Ishikawa (cell line): ENCODE measurements around the gene CPEB3.

Experiments
- CREB1 ChIP-seq: IDR thresholded peaks from 2 replicates; pipeline ENCODE4 v1.6.1; 2012; ENCODE audit warnings: low read depth
- EP300 ChIP-seq: IDR thresholded peaks from 2 replicates; pipeline ENCODE4 v1.6.1; 2012; ENCODE audit warnings: borderline replicate concordance
- FOXM1 ChIP-seq: IDR thresholded peaks from 2 replicates; pipeline ENCODE4 v1.6.1; 2012; ENCODE audit warnings: low read depth, borderline replicate concordance
- ZBTB7A ChIP-seq: IDR thresholded peaks from 2 replicates; pipeline ENCODE4 v1.6.1; 2012; ENCODE audit warnings: low read depth
- TF ChIP-seq, protein P1 (sequence below): IDR thresholded peaks from 2 replicates; pipeline ENCODE4 v1.6.1; 2012; ENCODE audit warnings: low read depth, mild to moderate bottlenecking
- TF ChIP-seq, protein P2 (sequence below): IDR thresholded peaks from 2 replicates; pipeline ENCODE4 v1.6.1; 2012

DNA sequence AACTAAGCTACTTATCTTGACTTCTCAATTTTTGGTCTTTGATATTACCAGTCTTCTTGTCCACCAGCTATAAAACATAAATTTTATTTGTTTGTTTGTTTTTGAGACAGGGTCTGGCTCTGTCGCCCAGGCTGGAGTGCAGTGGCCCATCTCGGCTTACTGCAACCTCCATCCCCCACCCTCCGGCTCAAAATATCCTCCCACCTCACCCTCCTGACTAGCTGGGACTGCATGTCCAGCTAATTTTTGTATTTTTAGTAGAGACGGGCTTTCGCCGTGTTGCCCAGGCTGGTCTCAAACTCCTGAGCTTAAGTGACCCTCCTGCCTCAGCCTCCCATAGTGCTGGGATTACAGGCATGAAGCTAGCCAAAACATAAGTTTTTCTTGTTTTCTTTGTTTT lies 7.6 kb upstream of the CPEB3 start:
- TF ChIP-seq, protein P1, sequence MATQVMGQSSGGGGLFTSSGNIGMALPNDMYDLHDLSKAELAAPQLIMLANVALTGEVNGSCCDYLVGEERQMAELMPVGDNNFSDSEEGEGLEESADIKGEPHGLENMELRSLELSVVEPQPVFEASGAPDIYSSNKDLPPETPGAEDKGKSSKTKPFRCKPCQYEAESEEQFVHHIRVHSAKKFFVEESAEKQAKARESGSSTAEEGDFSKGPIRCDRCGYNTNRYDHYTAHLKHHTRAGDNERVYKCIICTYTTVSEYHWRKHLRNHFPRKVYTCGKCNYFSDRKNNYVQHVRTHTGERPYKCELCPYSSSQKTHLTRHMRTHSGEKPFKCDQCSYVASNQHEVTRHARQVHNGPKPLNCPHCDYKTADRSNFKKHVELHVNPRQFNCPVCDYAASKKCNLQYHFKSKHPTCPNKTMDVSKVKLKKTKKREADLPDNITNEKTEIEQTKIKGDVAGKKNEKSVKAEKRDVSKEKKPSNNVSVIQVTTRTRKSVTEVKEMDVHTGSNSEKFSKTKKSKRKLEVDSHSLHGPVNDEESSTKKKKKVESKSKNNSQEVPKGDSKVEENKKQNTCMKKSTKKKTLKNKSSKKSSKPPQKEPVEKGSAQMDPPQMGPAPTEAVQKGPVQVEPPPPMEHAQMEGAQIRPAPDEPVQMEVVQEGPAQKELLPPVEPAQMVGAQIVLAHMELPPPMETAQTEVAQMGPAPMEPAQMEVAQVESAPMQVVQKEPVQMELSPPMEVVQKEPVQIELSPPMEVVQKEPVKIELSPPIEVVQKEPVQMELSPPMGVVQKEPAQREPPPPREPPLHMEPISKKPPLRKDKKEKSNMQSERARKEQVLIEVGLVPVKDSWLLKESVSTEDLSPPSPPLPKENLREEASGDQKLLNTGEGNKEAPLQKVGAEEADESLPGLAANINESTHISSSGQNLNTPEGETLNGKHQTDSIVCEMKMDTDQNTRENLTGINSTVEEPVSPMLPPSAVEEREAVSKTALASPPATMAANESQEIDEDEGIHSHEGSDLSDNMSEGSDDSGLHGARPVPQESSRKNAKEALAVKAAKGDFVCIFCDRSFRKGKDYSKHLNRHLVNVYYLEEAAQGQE: no peak
- no peak for TF ChIP-seq CREB1
- no peak for TF ChIP-seq FOXM1
- TF ChIP-seq ZBTB7A: no peak
- TF ChIP-seq, protein P2, sequence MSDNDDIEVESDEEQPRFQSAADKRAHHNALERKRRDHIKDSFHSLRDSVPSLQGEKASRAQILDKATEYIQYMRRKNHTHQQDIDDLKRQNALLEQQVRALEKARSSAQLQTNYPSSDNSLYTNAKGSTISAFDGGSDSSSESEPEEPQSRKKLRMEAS: no peak
- no peak for TF ChIP-seq EP300
